GM12874 (cell line): ENCODE data around the gene ZNF775.

ENCODE experiments used
- CTCF ChIP-seq: IDR thresholded peaks from 2 replicates; pipeline ENCODE4 v1.5.1; 2011; ENCODE audit warnings: low read depth, mild to moderate bottlenecking, control low read depth, low read length, moderate library complexity; ENCODE audit not compliant: insufficient read depth

ZNF775 gene

GRCh38 chr7:150359622-150360362 lies 19.3 kb upstream of the ZNF775 start:
- no peak for TF ChIP-seq CTCF

GRCh38 chr7:150360363-150361058 lies 18.6 kb upstream of the ZNF775 start:
- no peak for TF ChIP-seq CTCF

- no peak for TF ChIP-seq CTCF
Measured at GRCh38 chr7:150361402-150361801, 17.7 kb upstream of the ZNF775 start.

GRCh38 chr7:150361807-150362621 lies 17.1 kb upstream of the ZNF775 start:
- no peak for TF ChIP-seq CTCF

- TF ChIP-seq CTCF = no peak
Measured at GRCh38 chr7:150363370-150363769, 15.8 kb upstream of the ZNF775 start.

- no peak for TF ChIP-seq CTCF
Measured at GRCh38 chr7:150363872-150364271, 15.3 kb upstream of the ZNF775 start.

- no peak for TF ChIP-seq CTCF
Measured at GRCh38 chr7:150365194-150365593, 13.9 kb upstream of the ZNF775 start.
